ENCODE measurements around the gene HS6ST1. TPM values are rescaled to one million over a fixed set of nuclear protein-coding genes. Genes with fewer than 3 reads are reported as not detected.
A peak's percentile ranks its signal among the peaks of the same experiment; 100 is the strongest.

The HS6ST1 gene
- total RNA-seq, 4 donors from 2014 or later: 16.1 to 38.6 (median 26.5) TPM

- intact Hi-C loops (cut with DNase I; ENCODE audit: low total_unique reads) (no loop called here), in situ Hi-C loops (cut with MboI; ENCODE audit: low pct_ligation_motif_present in 1 of 4, low pct_unique_long_range_greater_than_20kb in 1 of 4, low sequenced_read_pairs in 3 of 4) (no loop called here)
- Histone ChIP-seq H3K9me3 (no peaks in the 10 kb centered on the region), H3K36me3 (no peaks in the 10 kb centered on the region), H3K4me1 (no peaks in the 10 kb centered on the region), H3K27ac (peak overlapping the region in 1 of 4 donors; percentile 61), H3K4me3 (no peak overlapping the region), H3K27me3 (no peaks in the 10 kb centered on the region)
- TF ChIP-seq CTCF (IDR thresholded peaks at IDR 0.05): no peak
- no peak for TF ChIP-seq POLR2AphosphoS5 (IDR thresholded peaks at IDR 0.05)
- WGBS, 2 donors (ENCODE audit: low coverage in 1 of 2): 75 to 77% methylated on average over 12 of the region's 12 CpGs
- DNase-seq: no peak
Observed at GRCh38 chr2:128264881-128265607, 53.6 kb downstream of the HS6ST1 start.

GRCh38 chr2:128263902-128264331 is 54.8 kb downstream of the HS6ST1 start:
- DNase-seq: peak; percentile 62
- 78% methylated on average over 8 of the region's 9 CpGs; no CpG with 5 or more reads in 1 of the 2 donors for WGBS, 2 donors (ENCODE audit: low coverage in 1 of 2)
- Histone ChIP-seq H3K27me3 (no peaks in the 10 kb centered on the region), H3K36me3 (no peaks in the 10 kb centered on the region), H3K4me3 (no peak overlapping the region), H3K4me1 (no peaks in the 10 kb centered on the region), H3K27ac (peak overlapping the region in 3 of 4 donors; percentile 33 to 61 (median 41)), H3K9me3 (no peaks in the 10 kb centered on the region)
- in situ Hi-C loops (cut with MboI; ENCODE audit: low pct_ligation_motif_present in 1 of 4, low pct_unique_long_range_greater_than_20kb in 1 of 4, low sequenced_read_pairs in 3 of 4): no loop called here
- TF ChIP-seq EP300 (IDR thresholded peaks at IDR 0.05; ENCODE audit: low read depth): no peak
- TF ChIP-seq POLR2AphosphoS5 (IDR thresholded peaks at IDR 0.05): peak in 2 of 3 donors; percentile 35 to 48
- intact Hi-C loops (cut with DNase I; ENCODE audit: low total_unique reads): no loop called here

- Histone ChIP-seq H3K4me3 (no peak overlapping the region), H3K4me1 (no peaks in the 10 kb centered on the region), H3K9me3 (no peaks in the 10 kb centered on the region), H3K27me3 (no peaks in the 10 kb centered on the region), H3K36me3 (no peaks in the 10 kb centered on the region), H3K27ac (peak overlapping the region in 2 of 4 donors; percentile 41 to 61)
- in situ Hi-C loops (cut with MboI; ENCODE audit: low pct_ligation_motif_present in 1 of 4, low pct_unique_long_range_greater_than_20kb in 1 of 4, low sequenced_read_pairs in 3 of 4) (no loop called here), intact Hi-C loops (cut with DNase I; ENCODE audit: low total_unique reads) (no loop called here)
- no peak for DNase-seq
- WGBS, 2 donors (ENCODE audit: low coverage in 1 of 2): 91% methylated on average over 20 of the region's 20 CpGs; no CpG with 5 or more reads in 1 of the 2 donors
- no peak for TF ChIP-seq POLR2AphosphoS5 (IDR thresholded peaks at IDR 0.05)
- TF ChIP-seq EP300 (IDR thresholded peaks at IDR 0.05; ENCODE audit: low read depth): no peak
- TF ChIP-seq CTCF (IDR thresholded peaks at IDR 0.05): no peak
- TF ChIP-seq POLR2A (IDR thresholded peaks at IDR 0.05): no peak
Observed at GRCh38 chr2:128262315-128263253, 56.1 kb downstream of the HS6ST1 start.

- H3K27ac ChIP-seq: peak overlapping the region in 3 of 4 donors; percentile 27 to 40 (median 34)
- H3K4me3 ChIP-seq: no peak overlapping the region
- no peak for DNase-seq
- H3K9me3 ChIP-seq: no peaks in the 10 kb centered on the region
- H3K36me3 ChIP-seq: no peaks in the 10 kb centered on the region
- intact Hi-C loops (cut with DNase I; ENCODE audit: low total_unique reads) (no loop called here), in situ Hi-C loops (cut with MboI; ENCODE audit: low pct_ligation_motif_present in 1 of 4, low pct_unique_long_range_greater_than_20kb in 1 of 4, low sequenced_read_pairs in 3 of 4) (no loop called here)
- H3K27me3 ChIP-seq: no peaks in the 10 kb centered on the region
- WGBS, 2 donors (ENCODE audit: low coverage in 1 of 2): 86 to 96% methylated on average over 4 to 25 of the region's 26 CpGs
- H3K4me1 ChIP-seq: no peaks in the 10 kb centered on the region
- TF ChIP-seq POLR2A (IDR thresholded peaks at IDR 0.05): no peak
- TF ChIP-seq EP300 (IDR thresholded peaks at IDR 0.05; ENCODE audit: low read depth): no peak
- no peak for TF ChIP-seq POLR2AphosphoS5 (IDR thresholded peaks at IDR 0.05)
- TF ChIP-seq CTCF (IDR thresholded peaks at IDR 0.05): no peak
Observed at GRCh38 chr2:128261245-128262128, 57.2 kb downstream of the HS6ST1 start.
